ENCODE data around the gene ADK.
"Not testable (repeated sequence)": the region's sequence is repeated elsewhere in the genome, so short reads cannot be mapped to it uniquely, and the experiment has no call there.

Gene ADK

DNA sequence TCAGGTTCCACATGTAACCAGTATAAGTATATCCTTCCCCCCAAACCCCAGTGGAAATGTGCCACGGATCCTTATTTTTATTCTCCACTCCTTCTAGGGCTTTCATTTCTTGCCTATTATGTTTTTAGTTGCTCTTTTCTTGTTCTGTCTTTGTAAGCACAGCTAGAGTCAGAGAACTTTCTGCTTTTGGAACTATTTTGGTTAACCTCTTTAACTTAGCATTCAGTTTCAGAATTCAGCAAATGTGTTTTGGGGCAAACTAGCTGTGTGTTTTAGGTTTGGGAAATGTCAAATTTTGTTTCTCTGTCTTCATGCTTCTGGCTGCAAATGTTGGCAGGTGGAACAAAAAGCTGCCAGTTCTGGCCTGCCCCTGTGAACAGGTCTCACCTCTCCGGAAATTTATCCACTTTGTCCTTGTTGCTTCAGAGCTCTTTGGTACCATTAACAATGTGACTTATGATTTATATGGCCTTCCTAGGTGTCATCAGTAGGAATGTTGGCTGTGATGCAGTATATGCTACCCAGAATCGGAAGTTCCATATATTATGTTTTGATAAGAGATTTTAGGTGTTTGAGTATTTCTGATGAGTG lies 156.1 kb downstream of the ADK start:
- no peak for DNase-seq

DNA sequence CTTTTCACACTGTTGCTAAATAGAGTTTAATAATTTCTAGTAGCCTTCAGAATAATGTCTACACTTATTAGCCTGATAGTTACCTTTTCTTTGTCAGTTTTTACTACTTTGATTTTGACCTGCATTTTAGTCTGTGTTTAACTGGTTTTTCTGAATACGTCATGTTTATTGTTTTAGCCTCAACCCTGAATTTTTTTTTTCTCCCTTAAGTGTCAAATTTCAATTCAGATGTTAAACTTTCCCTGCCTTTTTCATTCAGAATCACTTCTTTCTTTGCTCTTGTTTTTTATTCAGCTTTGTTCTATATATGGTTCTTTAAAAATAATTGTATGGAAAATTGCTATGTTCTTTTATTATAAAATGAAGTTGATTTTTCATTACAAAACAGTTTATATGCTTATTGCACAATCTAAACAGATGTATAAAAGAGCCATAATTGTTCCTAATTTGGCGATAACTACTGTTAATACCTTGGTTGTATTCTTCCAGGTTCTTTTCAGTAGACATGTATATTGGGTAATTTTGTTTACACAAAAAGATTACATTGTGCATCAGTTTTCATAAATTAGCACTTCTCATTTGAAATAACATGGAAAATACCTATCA lies 159.7 kb downstream of the ADK start:
- no peak for DNase-seq

DNA sequence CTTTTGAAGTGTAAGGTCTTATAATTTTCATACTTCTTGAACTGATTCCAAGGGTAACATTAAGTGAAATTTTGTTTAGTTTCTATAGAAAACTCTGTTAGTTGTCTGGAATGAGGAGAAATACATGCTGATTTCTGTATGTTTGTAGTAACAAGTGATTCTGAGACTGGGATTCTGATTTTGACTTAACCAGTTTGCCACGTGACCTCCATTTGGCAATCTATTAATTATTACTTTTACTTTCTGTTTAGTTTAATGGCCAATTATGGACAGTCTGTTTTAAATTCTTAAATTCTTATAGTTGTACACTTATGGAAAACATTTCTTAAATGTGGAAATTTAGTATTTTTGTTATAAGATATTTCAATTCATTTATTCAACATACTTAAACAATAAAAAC lies 163.1 kb downstream of the ADK start:
- no peak for DNase-seq

- DNase-seq, result no peak
Observed at GRCh38 chr10:74320026-74320425, 169.0 kb downstream of the ADK start.

DNA sequence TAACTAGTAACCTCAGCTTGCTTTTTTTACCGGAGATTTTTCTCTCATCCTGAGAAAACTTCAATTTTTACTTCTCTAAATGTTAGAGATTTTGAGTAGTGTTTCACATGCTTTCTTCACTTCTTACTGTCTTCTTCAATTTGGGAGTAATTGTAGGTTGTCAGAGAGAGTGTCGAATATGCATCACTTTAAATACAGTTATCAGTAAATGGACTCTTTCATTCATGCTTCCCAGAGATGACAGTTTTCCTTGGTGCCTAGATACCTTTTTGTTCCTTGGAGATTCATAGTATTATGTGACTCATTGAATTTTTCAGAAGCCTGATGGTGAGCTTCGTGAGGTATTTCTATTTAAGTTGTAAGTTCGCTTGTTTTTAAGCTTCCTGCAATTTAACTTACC lies 169.7 kb downstream of the ADK start:
- no peak for DNase-seq

DNA sequence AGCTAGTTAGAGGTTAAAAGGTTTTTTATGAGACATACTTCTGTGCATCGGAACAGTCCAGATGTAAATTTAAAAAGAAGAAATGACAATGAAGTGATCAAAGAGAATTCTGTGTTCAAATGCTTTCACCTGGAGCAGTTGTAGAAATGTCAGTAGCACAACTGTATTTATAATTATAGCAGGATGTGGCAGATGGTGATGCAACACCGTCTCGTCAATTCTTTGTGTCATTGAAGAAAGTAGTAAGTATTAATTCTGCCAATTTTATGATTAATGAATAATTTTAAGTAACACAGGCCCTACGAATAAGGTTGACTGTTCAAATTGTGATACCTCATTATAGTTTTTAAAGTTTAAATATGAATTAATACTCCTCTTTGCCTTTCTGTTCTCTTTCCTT lies 171.1 kb downstream of the ADK start:
- DNase-seq, result no peak

DNA sequence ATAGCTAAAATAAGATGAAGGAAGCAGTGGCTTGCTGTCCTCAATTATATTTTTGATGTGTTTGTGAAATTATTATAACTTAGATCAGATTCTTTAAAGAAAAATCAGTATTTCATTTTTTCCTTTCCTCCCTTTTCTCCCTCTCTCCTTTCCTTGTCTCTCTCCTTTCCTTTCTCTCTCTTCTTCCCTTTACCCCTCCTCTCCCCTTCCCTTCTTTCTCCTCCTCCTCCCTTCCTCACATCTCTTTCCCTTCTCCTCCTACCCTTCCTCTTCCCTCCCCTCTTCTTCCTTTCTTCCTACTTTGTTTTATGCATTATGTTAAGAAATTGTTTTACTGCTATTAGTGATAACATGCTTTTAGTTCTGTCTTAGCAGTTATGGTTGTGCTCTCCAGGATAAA lies 171.5 kb downstream of the ADK start:
- no peak for DNase-seq

GRCh38 chr10:74328388-74328787 lies 177.4 kb downstream of the ADK start:
- no peak for DNase-seq

- no peak for DNase-seq
Observed at GRCh38 chr10:74329873-74330272, 178.9 kb downstream of the ADK start.

DNA sequence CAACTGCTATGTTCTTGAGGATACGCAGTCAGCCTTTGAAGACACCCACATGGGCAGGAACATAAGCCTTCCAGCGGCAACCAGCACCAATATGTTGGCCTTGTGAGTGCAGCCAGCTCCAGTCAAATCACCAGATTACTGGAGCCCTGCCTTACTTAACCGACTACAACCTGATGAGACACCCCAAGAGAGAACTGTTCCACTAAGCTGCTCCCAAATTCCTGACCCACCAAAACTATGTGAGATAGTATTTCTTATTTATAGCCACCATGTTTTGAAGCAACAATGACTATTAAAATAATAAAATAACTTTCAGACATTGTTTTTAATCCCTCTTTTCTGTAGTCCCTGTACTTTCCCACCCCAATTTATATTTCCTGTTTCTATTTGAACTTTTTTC lies 179.6 kb downstream of the ADK start:
- no peak for DNase-seq

- no peak for DNase-seq
Observed at GRCh38 chr10:74332398-74332797, 181.4 kb downstream of the ADK start.

DNA sequence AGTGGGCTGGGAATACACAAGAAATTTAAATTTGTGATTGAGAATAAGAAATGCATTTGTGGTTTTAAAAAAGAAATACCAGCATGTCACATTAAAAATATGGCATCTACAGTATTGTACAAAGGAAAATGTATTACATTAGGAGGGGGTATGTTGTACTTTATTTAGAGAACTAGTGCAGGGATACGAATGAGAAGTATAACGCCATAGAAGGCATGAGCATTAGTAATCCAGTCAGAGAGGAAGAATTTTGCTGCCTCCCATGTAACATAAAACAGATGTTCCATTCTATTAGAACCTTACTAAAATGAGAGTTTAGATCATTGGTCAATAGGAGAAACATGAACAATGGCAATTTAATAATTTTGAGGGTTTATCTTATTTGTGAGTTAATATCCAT lies 182.2 kb downstream of the ADK start:
- DNase-seq, result no peak

DNA sequence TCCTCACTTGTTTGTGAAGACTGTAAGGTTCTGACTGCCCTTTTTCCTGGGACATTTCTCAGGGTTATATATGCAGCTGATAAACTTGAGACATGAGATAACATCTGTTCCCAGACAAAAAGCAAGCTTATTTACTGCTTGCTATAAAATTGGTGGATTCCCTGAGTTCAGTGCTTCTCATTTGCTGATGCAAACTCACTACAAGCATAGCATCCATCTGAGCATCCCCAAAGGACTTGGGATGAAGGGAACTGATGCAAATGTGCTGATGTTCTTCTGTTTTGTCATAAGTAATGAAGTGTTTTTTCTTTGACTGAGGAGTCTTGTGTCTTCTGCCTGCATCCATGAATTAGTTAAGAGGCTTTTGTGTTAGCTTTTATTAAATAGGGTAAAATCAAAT lies 183.2 kb downstream of the ADK start:
- DNase-seq, result no peak

- no peak for DNase-seq
Observed at GRCh38 chr10:74335501-74335900, 184.5 kb downstream of the ADK start.

DNA sequence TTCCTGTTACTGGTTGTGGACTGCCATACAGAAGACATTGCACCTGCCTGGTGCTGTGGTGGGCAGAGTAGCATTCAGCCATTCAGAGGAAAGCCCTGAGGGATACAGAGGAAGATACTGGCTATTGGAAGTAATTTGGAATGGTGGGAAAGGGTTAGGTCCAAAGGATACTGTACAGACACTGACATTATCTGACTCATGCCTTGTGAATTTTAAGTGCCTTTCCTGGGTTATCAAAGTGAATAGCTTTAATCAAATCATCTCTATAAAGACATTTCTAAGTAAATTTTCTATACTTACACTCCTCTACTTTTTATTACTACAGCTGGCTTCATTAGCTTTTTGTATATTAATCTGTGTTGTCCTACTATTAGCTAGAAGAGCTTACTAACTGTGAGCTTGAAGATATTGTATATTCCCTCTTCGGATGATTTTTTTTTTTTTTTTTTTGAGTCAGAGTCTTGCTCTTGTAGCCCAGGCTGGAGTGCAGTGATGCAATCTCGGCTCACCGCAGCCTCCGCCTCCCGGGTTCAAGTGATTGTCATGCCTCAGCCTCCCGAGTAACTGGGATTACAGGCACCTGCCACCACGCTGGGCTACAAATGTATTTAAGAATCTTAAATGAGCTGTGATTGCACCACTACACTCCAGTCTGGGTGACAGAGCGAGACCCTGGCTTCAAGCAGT lies 186.5 kb downstream of the ADK start:
- no peak for DNase-seq

DNA sequence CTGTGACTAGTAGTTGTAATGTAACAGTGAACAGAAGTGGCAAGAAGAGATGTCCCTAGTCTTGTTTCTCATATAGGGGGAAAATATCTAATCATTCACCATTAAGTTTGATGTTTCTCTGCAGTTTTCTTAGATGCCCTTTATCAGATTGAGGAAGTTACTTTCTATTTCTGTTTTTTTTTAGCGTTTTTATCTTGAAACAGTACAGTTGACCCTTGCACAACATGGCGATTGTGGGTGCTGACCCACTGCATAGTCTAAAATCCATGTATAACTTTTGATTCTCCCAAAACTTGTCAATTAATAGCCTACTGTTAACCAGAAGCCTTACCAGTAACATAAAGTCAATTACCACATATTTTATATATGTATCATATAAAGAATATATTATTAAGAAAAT lies 192.0 kb downstream of the ADK start:
- no peak for DNase-seq

DNA sequence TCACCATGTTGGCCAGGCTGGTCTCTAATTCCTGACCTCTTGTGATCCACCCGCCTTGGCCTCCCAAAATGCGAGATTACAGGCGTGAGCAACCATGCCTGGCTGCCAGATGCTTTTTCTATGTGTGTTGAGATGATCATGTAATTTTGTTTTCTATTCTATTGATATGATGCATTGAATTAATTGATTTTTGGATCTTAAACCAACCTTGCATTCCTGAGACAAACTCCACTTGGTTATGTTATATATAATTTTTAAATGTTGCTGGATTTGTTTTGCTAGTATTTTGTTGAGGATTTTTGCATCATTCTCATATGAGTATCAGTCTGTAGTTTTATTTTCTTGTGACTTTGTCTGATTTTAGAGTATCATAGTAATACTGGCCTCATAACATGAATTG lies 192.8 kb downstream of the ADK start:
- DNase-seq, result no peak

- no peak for DNase-seq
Observed at GRCh38 chr10:74344306-74344705, 193.3 kb downstream of the ADK start.

- DNase-seq, result no peak
Observed at GRCh38 chr10:74347522-74347921, 196.5 kb downstream of the ADK start.

DNA sequence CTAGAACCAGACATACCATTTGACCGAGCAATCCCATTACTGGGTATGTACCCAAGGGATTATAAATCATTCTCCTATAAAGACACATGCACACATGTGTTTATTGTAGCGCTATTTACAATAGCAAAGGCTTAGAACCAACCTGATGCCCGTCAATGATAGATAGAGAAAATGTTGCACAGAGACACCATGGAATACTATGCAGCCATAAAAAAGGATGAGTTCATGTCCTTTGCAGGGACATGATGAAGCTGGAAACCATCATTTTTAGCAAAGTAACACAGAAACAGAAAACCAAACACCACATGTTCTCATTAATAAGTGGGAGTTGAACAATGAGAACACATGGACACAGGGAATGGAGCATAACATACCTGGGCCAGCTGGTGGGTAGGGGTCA lies 202.0 kb downstream of the ADK start:
- not testable (repeated sequence) for DNase-seq

- no peak for DNase-seq
Observed at GRCh38 chr10:74361678-74362077, 210.7 kb downstream of the ADK start.

DNA sequence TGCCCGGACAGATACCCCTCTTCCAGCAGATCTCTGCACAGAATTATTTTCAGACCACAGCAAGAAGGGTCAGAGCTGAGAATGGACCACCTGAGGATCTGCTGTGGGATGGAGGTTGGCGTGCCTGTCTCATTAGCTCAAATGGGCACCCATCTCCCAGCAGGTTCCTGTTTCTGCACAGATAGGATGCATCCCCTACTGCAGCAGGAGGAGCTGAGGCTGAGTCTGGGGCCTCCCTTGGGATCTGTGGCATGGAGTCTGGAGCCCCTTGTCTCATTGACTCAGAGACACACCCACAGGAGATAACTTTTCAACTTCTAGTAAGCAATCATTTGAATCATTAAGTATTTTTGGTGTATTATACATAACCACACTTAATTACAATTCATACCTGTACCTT lies 212.7 kb downstream of the ADK start:
- DNase-seq, result no peak

- DNase-seq, result no peak
Observed at GRCh38 chr10:74365109-74365508, 214.1 kb downstream of the ADK start.

GRCh38 chr10:74371696-74372095 lies 220.7 kb downstream of the ADK start:
- DNase-seq, result no peak

- no peak for DNase-seq
Observed at GRCh38 chr10:74373059-74373458, 222.0 kb downstream of the ADK start.
